NCI-H2107 treated with DMSO at 0.1 percent for 48 hours (cell line): ENCODE measurements around the gene FBN1.

Source experiments
- DNase-seq: peaks from one replicate; lab custom pipeline; 2025; ENCODE audit not compliant: unreplicated experiment; lab: John Stamatoyannopoulos, UW

FBN1 gene

DNA sequence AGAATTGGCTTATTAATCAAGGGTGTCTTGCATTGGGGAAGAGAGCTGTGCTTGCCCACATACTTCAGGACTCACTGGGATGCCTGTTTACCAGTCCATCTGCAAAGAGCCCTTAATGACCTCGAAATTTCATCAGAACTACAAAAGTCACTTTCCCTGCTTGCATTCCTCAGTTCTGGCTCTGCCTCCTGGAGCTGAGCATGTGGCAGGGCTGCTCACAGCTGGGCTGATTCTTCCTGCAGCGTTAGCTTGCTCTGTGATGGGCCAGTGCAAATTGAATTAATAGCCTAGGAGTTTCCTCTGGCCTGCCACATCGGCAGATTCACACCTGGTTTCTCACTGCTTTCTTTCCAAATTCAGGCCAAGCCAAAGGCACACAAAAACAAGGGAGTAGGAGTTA lies 205.4 kb downstream of the FBN1 start:
- DNase-seq, result no peak

DNA sequence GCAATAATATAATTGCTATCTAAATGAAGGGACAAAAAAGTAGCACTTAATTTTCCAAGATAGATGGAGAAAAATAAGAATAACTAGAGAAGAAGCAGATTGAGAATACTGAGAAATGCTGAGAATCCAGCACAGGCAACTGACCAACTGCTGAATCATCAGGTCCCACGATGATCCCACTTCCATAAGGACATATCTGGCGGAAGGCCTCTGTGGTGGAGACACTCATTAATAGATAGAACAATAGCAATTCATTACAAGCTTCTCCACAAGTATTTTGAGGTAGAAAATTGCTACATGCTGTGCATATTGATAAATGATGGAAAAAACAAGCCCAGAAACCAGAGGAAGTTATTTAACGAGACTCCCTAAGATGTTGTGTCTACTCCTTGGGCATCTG lies 208.3 kb downstream of the FBN1 start:
- no peak for DNase-seq

DNA sequence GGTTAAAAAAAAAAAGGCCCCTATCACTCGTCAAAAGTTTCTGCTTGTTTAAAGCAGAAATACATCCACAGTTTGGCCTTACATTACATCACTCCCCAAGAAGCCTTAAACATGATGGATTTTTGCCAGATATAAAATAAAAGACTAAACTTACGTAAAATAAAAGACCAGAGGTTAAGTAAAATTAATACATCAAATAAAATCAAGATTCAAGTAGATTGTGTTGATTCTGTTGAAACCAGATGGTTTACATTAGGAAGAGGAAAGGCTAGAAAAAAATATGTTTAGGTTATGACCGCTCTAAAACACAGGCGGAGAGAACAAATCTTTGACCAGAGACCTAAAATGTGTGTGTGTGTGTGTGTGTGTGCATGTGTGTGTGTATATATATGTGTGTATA lies 210.2 kb downstream of the FBN1 start:
- no peak for DNase-seq

DNA sequence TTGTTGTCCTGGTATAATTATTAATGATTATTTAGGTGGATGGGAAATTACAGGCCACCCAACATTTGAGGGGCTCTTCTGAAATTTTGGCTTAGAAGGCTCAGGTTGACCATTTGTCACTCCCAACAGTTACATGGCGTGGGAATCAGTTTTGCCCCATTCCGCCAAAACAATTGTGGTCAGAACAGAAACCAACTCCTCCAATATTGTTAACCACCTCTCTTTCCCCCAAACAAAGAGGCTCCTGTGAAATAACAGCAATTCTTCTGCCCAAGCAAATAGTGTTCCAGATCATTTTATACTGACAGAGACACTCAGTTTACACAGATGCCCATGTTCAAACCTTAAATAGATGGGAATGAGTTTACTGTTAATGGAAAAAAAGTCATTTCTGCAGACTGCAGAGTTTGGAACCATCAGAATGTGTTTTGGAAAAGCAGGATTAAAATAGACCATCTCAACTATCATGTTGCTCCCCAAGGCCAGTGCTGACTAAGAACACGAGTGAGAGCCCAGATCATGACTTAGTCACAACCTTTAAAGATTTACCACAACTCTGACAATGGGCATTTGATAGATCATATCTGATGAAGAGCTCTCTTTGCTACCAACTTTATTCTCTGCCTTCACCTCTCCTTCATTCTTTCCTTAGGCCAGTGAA lies 212.2 kb downstream of the FBN1 start:
- DNase-seq, result no peak

DNA sequence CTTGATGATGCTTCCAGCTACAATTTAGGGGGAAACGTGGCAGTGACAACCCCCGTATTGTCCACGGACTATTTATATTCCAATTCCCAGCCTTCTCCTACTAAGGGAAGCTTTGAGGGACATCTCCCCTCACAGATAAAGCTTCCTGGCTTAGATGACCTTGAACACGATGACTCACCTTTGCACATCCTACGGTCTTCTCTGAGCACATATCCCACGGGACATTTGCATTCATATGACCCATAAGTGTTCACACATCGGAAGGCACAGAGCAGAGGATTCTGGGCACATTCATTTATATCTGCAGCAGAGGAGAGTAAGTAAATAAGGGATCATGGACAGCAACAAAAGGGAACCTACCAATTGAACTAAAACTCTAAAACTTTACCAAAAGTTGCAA lies 212.8 kb downstream of the FBN1 start:
- DNase-seq, result no peak

DNA sequence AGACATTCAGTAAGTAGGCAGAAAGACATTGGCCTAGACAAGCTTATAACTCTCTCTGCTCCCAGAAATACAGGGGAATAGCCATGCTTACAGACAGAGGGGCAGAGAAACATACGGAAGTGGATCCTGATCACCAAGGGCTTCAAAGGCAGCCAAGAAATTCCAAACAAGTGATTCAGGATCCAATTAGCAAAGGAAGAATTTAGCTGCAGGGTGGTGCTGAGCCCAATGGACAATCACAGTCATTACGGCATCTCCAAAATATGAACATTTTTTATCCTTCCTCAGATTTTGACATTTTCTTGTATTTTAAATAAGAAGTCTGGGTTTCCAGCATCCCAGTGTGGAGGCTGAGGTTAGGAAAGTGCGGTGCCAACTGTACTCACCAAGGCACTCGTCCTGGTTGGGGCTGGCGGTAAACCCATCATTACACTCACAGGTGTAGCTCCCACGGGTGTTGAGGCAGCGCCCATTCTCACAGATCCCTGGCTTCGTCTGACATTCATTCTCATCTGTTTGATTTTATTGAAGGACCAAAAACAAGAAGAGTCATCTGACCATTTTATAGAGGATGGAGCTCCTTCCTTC lies 217.5 kb downstream of the FBN1 start:
- no peak for DNase-seq

DNA sequence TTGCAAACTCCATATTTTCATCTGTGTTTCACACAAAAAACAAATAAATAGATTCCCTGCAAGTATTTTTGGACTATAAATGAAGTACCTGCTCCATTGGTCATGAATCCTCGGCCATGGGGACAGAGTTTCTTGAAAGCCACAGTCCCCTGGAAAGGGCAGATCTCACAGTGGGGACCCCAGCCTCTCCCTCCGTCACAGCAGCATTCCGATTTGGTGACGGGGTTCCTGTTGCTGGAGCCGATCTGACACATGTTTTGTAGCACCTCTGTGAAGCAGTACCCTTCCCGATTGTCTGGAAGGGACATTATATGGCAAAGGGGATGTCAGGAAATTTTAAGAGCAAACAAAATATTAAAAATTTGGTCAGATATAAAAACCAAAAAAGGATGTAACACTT lies 218.0 kb downstream of the FBN1 start:
- no peak for DNase-seq

DNA sequence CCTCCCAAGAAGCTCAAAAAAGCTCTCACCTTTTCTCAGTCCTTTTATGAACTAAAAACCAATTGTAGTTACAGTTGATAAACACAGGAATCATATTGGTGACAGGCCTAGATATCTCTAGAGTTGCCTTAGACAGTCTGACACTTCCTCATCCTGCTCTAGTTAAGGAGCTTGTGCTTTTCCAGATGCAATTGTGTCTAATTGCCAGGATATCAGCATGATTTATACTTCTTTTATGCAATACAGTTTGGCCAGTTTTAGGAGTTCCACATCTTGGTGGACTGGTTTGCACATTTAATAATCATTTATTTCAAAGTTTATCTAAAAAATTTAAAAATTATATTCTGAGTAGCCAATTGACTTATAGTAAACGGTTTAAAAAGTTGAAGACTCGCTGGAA lies 218.6 kb downstream of the FBN1 start:
- no peak for DNase-seq

DNA sequence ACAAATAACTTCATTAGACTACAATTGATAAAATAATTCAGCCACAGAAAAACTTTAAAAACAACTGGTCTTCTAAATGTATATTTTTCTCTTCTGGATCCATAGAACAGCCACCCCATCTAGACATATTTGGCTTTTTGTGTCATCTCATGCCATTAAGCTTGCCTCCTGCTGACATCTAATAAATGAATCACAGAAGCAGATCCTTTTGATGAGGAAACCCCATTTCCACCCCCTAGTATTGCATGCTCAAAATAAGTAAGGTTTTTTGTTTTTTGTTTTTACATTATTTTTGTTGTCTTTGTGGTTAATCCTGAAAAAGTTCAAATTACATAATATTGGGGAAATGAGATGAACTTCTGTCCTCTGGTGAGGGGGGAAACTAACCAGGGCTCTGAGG lies 219.5 kb downstream of the FBN1 start:
- no peak for DNase-seq

DNA sequence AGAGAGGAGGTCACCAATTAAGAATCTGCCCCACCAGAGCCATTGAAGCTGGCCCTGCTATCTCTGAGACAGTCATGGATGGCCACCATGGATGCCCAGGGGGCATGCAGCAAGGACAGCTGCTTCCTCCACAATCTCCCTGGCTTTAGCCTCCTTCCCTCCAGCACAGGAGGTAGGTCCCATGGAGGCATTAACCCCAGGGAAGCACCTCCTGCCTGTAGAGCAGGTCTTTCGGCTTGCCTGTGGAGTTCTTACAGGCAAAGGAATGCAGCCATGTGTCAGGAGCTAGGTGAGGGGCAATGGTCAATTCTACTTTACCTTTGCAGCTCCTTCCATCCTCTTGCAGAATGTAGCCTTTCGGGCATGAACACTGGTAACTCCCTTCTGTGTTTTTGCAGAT lies 220.5 kb downstream of the FBN1 start:
- no peak for DNase-seq

DNA sequence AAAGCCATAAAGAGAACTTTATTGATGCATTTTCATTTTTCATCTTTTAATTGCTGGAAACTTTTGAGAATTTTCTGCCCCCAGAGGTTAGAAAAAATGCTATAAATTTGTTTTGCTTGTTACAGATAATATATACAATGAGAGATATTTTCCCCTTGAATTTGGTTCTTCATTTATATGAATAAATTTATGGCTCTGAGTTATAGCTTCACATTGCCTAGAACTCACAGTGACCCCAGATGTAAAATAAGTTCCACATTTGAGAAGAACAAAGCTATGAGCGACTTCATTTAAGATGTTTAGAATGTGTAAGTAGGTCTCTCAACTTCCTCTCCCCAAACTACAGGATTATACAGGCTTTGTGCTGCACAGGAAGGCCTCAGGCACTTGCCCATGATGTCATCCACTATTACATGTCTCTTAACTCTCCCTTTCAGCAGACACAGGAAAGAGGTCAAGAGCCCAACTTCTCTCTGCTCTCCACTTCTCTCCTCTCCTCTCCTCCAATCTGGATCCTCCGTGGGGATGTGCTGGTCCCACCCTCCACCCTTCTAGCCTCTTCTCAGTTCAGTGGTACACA lies 221.5 kb downstream of the FBN1 start:
- DNase-seq, result no peak

DNA sequence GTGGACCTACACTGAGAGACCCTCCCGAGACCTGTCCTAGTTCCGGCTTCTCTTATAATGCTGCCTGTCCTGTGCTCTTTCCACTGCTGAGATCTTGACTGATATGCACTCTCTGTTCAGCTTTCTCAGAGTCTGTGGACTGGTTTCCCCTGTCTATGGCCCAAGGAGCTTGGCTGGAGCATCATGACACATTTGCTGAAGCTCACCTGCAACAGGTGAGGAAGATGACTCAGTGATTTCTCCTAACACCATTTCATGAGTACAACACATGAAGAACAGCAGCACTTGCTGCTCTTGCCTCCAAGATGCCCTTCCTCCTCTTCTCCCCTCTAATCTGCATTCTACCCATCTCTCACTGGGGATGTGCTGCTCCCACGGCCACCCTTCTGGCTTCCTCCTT lies 222.2 kb downstream of the FBN1 start:
- no peak for DNase-seq

DNA sequence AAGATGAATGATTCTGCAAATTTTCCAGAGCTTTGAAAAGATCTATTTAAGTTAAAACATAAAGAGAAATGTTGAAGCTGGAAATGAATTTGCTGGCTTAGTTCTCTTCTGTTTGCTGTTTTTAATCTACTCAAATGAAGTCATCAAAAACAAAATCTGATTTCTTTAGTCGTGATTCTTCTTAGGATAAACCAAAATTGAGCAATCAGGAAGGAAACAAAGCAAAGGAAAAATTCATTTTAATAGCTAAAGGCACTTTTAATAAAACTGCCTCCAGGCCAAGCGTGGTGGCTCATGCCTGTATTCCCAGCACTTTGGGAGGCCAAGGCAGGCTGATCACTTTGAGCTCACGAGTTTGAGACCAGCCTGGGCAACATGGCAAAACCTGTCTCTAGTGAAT lies 223.1 kb downstream of the FBN1 start:
- no peak for DNase-seq

DNA sequence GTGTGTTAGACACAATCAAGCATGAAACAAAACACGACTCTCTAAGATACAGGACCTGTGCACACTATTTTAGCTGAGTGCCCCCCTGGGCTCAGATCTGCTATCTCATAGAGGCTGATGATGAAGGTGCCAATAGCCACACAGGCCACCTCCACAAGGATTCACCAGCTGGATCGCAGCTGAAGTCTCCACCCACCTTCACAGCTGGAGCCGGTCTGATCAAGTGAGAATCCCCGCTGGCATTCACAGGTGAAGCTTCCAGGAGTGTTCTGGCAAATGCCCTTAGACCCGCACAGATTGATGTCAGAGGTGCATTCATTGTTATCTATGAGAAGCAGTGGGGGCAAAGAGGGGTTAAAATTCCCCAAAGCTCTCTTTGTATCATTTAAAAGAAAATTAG lies 224.1 kb downstream of the FBN1 start:
- DNase-seq, result no peak

DNA sequence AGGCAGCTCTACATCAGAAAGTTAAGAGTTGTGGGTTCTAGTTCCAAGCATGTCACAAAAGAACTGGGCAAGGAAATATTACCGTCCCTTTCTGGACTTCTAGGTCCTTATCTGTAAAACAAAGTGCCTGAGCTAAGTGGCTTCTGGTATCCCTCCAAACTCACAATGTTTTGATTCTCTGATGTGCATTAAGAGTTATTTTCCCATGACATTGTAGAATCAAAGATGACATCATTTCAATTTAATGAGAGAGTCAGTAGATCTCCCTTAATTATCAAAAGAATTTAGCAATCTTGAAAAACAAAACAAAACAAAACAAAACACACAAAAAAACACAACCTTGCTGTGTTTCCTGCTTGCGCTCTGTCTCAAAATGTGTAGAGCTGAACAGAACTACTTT lies 225.6 kb downstream of the FBN1 start:
- DNase-seq, result no peak

DNA sequence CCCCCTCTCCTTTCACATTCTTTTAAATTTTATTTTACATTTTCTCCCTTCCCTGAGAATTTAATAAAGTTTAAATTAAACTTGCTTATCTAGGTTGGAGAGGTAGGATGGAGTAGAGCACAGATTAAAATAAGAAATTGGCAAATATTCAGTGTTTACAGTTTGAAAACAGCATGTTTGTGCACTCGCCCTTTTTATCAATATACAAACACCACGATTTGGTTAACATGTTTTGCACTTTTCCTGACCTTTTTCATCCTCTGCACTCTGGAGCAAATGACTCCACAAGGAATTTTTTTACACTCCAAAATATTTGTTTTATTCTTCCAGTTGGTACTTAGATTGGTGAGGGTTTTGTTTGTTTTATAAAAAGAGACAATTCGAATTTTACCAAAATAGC lies 227.2 kb downstream of the FBN1 start:
- no peak for DNase-seq

DNA sequence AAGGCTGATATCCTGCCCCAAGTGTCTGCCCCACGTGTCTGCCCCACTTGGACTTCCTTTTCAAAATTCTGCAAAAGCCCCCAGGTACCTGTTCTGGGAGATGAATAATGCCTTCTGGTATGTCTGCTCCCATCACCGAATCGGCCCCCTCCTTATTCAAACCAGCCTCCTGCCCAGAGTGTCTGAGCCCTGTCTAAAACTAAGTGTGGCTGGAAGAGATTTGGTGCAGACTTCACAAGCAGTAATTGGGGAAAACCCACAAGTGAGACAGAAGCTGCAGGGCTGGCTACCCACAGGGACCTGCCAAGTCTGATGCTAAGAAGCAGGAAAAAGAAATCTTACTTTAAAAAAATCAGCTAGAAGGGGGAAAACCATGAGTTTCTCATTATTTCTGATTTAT lies 229.2 kb downstream of the FBN1 start:
- DNase-seq, result no peak

DNA sequence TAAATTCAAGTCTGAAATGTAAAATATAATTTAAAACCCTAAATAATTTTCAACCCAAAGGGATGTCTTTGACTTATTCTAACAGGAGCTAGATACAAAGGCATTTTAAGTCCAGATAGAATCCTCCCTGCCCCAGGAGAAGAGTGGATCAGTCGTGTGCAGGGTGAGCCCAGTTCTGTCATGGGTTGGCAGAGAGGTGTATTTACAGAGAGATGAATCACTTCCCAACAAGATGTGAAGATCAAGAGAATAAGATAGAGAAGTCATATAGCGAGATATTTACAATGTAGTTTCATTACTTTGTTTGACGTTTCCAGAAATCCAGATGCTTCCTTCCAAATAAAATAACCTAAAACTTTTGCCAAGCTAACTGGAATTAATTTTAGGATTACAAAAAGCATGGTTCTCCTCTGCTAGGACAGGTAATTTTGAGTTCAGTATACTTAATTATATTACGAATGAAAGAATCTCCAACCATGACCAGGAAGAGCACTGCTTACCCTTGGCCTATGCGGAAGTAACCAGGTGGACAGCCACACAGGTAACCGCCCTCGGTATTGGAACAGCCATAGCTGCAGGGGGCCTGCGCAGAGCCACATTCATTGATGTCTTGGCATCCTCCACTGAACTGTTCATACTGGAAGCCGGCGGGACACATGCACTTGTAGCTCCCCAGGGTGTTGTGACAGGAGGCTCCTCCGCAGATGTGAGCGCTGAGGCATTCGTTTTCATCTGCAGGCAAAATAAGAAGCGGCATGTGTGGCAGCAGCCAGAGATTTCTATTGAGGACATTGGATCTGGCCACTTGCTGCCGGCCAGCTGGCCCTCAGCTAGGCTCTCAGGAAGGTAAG lies 230.2 kb downstream of the FBN1 start:
- no peak for DNase-seq

DNA sequence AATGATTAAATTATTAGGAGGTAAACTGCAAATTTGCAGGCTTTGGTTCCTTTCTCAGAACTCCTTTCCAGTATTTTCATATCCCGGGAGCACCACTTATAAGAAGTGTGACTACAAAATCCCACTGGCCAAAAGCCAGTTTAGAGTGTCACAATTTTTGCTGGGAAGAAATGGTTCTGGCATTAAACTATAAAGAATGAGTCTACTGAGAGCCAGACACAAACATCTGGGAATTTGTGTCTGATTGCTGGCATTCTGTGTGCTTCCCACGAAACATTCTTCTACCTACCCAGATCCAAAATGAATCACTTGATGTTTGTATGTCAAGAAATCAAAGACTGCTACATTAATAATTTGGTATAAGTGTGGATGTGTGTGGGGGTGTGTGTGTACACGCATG lies 231.5 kb downstream of the FBN1 start:
- no peak for DNase-seq

DNA sequence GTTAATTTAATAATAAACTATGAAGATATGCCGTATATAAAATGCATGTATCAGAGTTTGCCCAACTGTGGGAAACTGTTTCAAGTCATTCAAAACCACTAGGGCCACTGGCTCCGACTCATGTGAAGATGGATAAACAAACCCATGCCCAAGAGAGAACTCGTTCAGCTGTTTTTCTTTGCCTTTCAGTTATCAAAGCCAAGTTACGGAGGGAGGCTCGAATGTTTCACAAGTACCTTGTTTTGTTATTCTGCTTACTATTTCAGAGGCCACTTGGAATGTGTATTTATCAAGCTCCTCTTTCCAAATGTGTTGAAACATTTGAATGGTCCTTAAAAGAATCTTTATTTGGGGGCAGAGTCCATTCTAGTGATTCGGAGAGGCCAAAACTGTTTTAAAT lies 232.2 kb downstream of the FBN1 start:
- DNase-seq, result no peak

DNA sequence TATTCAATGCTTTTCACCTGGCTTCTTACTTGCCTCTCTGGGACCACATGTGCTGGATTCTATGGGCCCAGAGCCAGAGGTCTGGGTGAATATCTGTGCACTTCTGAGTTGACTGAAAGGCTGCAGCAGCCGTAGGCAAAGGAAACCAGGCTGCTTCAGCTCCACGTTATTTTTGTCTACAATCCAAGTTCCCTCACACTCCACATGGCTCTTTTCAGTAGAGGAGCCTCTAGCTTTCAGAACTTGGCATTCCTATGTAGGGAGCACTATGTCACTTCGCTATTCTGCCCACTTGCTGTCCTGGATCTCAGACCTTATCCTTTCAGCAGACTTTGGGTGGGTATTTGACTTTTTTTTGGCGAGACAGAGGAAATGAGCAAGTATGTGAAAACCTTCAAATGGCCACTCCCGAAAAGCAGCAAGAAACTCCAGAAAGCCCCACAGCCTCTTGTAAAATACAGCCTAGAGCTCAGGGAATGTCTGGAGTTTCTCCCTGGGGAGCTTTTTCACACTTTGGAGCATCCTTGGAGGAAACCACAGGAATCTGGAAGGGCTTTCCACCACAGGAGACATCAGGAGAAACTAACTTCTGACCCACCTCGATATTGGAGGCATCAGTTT lies 233.4 kb downstream of the FBN1 start:
- DNase-seq, result no peak

DNA sequence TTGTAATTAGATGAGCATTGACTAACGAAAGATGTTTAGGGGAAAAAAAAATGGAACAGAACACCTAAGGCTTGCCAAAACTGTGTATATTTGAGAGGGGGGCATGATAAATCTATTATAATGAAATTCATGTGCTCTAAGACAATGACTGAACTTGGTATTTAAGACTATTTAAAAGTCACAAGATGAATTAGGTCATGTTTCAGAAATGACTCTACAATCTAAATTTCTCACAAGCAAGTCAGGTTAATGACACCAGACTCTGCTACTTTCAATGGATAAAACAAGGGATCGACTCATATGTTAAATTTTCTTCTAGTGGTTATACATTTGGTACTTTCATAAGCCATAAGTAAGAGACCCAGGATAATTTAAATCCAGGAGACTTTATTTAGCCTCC lies 235.9 kb downstream of the FBN1 start:
- DNase-seq, result no peak
